Panc1 (cell line): ENCODE data around the gene GCNT4. TPM values are rescaled to one million over a fixed set of nuclear protein-coding genes. Genes with fewer than 3 reads are reported as not detected.

Source experiments
- ATAC-seq: fragments of 200-7000 bp; cut with Tn5 transposase; 2 replicates; pipeline ENCODE4 v1.9.1; 2020; ENCODE audit warnings: mild to moderate bottlenecking, moderate library complexity
- BruUV-seq: library from RNA; stranded (reverse); fragments of 400-500 nt; replicated peaks from 2 replicates; lab custom pipeline; 2021; lab: Mats Ljungman, UMichigan
- CTCF ChIA-PET: fragments of 300-600 bp; sonication (Branson Sonifier 250); formaldehyde crosslinking; loops from one replicate; lab custom pipeline; 2022; ENCODE audit warnings: antibody characterized with exemption; lab: Charles Lee
- POLR2A ChIA-PET: fragments of 300-600 bp; sonication (Branson Sonifier 250); formaldehyde crosslinking; loops from one replicate; lab custom pipeline; 2022; ENCODE audit warnings: antibody characterized with exemption; lab: Charles Lee
- DNase-seq: peaks from one replicate; pipeline ENCODE4 v3.0.0-alpha.2; 2010; ENCODE audit warnings: low read depth, low spot score
- H3K27ac ChIP-seq: 2 replicates; pipeline ENCODE4 v1.5.1; 2011; ENCODE audit warnings: mild to moderate bottlenecking, low read length, inconsistent platforms
- H3K27me3 ChIP-seq: fragments of 200-500 bp; sonication (Bioruptor generic); 2 replicates; pipeline ENCODE4 v1.6.0; 2014; ENCODE audit warnings: low read length, inconsistent platforms; ENCODE audit not compliant: control insufficient read depth, insufficient read depth
- H3K36me3 ChIP-seq: fragments of 200-500 bp; sonication (Bioruptor generic); 2 replicates; pipeline ENCODE4 v1.5.1; 2014; ENCODE audit warnings: inconsistent platforms, mild to moderate bottlenecking, low read length, moderate library complexity; ENCODE audit not compliant: control insufficient read depth, insufficient read depth
- H3K4me1 ChIP-seq: 2 replicates; pipeline ENCODE4 v1.5.1; 2011; ENCODE audit warnings: inconsistent platforms, mild to moderate bottlenecking, low read length, moderate library complexity; ENCODE audit not compliant: control insufficient read depth, insufficient read depth
- H3K4me3 ChIP-seq, 2 experiments: 2 replicates each; pipeline ENCODE4 v1.5.1; 2011 to 2012; ENCODE audit warnings: low read depth in 2 of 2, low read length in 2 of 2, mild to moderate bottlenecking in 2 of 2, inconsistent platforms in 1 of 2, moderate library complexity in 1 of 2
- H3K9me3 ChIP-seq: fragments of 200-500 bp; sonication (Bioruptor generic); 2 replicates; pipeline ENCODE4 v1.5.1; 2014; ENCODE audit warnings: low read depth, mild to moderate bottlenecking, inconsistent platforms, low read length, moderate library complexity; ENCODE audit not compliant: control insufficient read depth, insufficient read depth
- POLR2AphosphoS5 ChIP-seq: IDR thresholded peaks from 2 replicates; pipeline ENCODE4 v1.6.1; 2012; ENCODE audit warnings: mild to moderate bottlenecking, low read depth, low read length, moderate library complexity
- SIN3A ChIP-seq: IDR thresholded peaks from 2 replicates; pipeline ENCODE4 v1.6.1; 2012; ENCODE audit warnings: low read depth, mild to moderate bottlenecking, low read length, moderate library complexity, borderline replicate concordance; ENCODE audit not compliant: insufficient read depth
- TCF7L2 ChIP-seq: IDR thresholded peaks from 2 replicates; pipeline ENCODE4 v1.6.1; 2011; ENCODE audit warnings: mild to moderate bottlenecking, low read depth, low read length, inconsistent platforms
- in situ Hi-C: cut with HindIII; loops from 2 replicates; pipeline ENCODE4 v1.10.0; 2016; ENCODE audit warnings: low sequenced_read_pairs, low pct_unique_long_range_greater_than_20kb
- intact Hi-C: fragments of 100-400 bp; cut with micrococcal nuclease; formaldehyde crosslinking; loops from one replicate; pipeline ENCODE4 v1.10.0; 2022; ENCODE audit not compliant: unreplicated experiment
- total RNA-seq: library from RNA; stranded (reverse); gene quantifications from one replicate; pipeline ENCODE4 v1.2.1, GENCODE V29; 2021; ENCODE audit not compliant: unreplicated experiment
- TF ChIP-seq, protein P1 (sequence below), 2 experiments: IDR thresholded peaks; 2 replicates each; pipeline ENCODE4 v1.6.1; 2011 to 2012; ENCODE audit warnings: low read depth in 2 of 2, control low read depth in 1 of 2, low read length in 1 of 2, mild to moderate bottlenecking in 1 of 2, moderate library complexity in 1 of 2; ENCODE audit not compliant: insufficient read depth in 1 of 2
- TF ChIP-seq, protein P2 (sequence below): fragments of 450-650 bp; IDR thresholded peaks from 2 replicates; pipeline ENCODE4 v1.5.1; 2017; ENCODE audit warnings: mild to moderate bottlenecking

The GCNT4 gene
- total RNA-seq, 1 experiment from 2014 or later: 0.33 TPM

DNA sequence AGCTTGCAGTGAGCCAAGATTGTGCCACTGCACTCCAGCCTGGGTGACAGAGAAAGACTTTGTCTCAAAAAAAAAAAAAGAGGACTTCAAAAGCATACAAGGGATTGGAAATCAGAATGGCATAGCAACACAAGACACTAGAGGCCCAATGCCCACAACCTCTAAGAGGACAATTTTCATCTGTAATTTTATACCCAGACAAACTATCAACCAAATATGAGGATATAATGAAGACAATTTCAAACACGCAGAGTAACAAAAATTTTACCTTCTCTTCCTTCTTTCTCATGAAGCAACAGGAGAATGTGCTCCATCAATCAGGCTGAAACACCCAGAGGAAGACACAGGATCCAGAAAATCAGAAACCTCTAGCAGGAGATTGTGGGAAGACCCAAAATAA lies 46.8 kb downstream of the GCNT4 start:
- intact Hi-C loops (no loop called here), in situ Hi-C loops (no loop called here)
- no peak overlapping the region for H3K4me3 ChIP-seq
- DNase-seq (no peak), ATAC-seq (no peak)
- no TSS peak for BruUV-seq
- H3K27ac ChIP-seq: no peak overlapping the region
- no peaks in the 10 kb centered on the region for H3K4me1 ChIP-seq
- H3K9me3 ChIP-seq: no peaks in the 10 kb centered on the region
- no peaks in the 10 kb centered on the region for H3K36me3 ChIP-seq
- H3K27me3 ChIP-seq: no peaks in the 10 kb centered on the region
- TF ChIP-seq SIN3A (no peak), POLR2AphosphoS5 (no peak), TCF7L2 (no peak)
- TF ChIP-seq, protein P1, sequence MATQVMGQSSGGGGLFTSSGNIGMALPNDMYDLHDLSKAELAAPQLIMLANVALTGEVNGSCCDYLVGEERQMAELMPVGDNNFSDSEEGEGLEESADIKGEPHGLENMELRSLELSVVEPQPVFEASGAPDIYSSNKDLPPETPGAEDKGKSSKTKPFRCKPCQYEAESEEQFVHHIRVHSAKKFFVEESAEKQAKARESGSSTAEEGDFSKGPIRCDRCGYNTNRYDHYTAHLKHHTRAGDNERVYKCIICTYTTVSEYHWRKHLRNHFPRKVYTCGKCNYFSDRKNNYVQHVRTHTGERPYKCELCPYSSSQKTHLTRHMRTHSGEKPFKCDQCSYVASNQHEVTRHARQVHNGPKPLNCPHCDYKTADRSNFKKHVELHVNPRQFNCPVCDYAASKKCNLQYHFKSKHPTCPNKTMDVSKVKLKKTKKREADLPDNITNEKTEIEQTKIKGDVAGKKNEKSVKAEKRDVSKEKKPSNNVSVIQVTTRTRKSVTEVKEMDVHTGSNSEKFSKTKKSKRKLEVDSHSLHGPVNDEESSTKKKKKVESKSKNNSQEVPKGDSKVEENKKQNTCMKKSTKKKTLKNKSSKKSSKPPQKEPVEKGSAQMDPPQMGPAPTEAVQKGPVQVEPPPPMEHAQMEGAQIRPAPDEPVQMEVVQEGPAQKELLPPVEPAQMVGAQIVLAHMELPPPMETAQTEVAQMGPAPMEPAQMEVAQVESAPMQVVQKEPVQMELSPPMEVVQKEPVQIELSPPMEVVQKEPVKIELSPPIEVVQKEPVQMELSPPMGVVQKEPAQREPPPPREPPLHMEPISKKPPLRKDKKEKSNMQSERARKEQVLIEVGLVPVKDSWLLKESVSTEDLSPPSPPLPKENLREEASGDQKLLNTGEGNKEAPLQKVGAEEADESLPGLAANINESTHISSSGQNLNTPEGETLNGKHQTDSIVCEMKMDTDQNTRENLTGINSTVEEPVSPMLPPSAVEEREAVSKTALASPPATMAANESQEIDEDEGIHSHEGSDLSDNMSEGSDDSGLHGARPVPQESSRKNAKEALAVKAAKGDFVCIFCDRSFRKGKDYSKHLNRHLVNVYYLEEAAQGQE (IDR thresholded peaks at IDR 0.05; ENCODE audit: insufficient read depth in 1 of 2, low read depth in 2 of 2, low read length in 1 of 2): no peak
- TF ChIP-seq, protein P2, sequence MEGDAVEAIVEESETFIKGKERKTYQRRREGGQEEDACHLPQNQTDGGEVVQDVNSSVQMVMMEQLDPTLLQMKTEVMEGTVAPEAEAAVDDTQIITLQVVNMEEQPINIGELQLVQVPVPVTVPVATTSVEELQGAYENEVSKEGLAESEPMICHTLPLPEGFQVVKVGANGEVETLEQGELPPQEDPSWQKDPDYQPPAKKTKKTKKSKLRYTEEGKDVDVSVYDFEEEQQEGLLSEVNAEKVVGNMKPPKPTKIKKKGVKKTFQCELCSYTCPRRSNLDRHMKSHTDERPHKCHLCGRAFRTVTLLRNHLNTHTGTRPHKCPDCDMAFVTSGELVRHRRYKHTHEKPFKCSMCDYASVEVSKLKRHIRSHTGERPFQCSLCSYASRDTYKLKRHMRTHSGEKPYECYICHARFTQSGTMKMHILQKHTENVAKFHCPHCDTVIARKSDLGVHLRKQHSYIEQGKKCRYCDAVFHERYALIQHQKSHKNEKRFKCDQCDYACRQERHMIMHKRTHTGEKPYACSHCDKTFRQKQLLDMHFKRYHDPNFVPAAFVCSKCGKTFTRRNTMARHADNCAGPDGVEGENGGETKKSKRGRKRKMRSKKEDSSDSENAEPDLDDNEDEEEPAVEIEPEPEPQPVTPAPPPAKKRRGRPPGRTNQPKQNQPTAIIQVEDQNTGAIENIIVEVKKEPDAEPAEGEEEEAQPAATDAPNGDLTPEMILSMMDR: no peak
- ChIA-PET CTCF (no interaction called here), POLR2A (no interaction called here)

Other genes with a start within 250 kb of the GCNT4 start
- 23.1 TPM for gene FAM169A, start 186.2 kb downstream of the GCNT4 start, total RNA-seq
- not detected for gene ANKRD31, start 184.3 kb upstream of the GCNT4 start, total RNA-seq